Calu3 (cell line): Measurements from ENCODE around the gene ATAD3B. TPM values are rescaled to one million over a fixed set of nuclear protein-coding genes. Genes with fewer than 3 reads are reported as not detected.

Experiments
- BruUV-seq: library from RNA; stranded (reverse); fragments of 400-500 nt; replicated peaks from 2 replicates; lab custom pipeline; 2021; lab: Mats Ljungman, UMichigan
- CTCF ChIA-PET: fragments of 300-600 bp; sonication (Branson Sonifier 250); formaldehyde crosslinking; loops from one replicate; lab custom pipeline; 2022; ENCODE audit warnings: antibody characterized with exemption; lab: Charles Lee
- DNase-seq: peaks from one replicate; pipeline ENCODE4 v3.0.0; 2022
- H3K27ac Mint-ChIP-seq: one replicate; pipeline ENCODE4 v1.8.0; 2022; ENCODE audit warnings: mixed read lengths; ENCODE audit not compliant: unreplicated experiment
- H3K27me3 Mint-ChIP-seq: one replicate; pipeline ENCODE4 v1.8.0; 2022; ENCODE audit warnings: mixed read lengths; ENCODE audit not compliant: unreplicated experiment
- H3K36me3 Mint-ChIP-seq: one replicate; pipeline ENCODE4 v1.8.0; 2022; ENCODE audit warnings: mild to moderate bottlenecking, moderate library complexity, mixed read lengths; ENCODE audit not compliant: insufficient read depth, unreplicated experiment
- H3K4me1 Mint-ChIP-seq: one replicate; pipeline ENCODE4 v1.8.0; 2022; ENCODE audit warnings: mild to moderate bottlenecking, low read depth, mixed read lengths; ENCODE audit not compliant: unreplicated experiment
- H3K4me3 Mint-ChIP-seq: one replicate; pipeline ENCODE4 v1.8.0; 2022; ENCODE audit warnings: mild to moderate bottlenecking, low read depth, moderate library complexity, mixed read lengths; ENCODE audit not compliant: unreplicated experiment
- H3K9me3 Mint-ChIP-seq: one replicate; pipeline ENCODE4 v1.8.0; 2022; ENCODE audit warnings: low read depth, mixed read lengths; ENCODE audit not compliant: unreplicated experiment
- intact Hi-C: fragments of 100-400 bp; cut with micrococcal nuclease; formaldehyde crosslinking; loops from one replicate; pipeline ENCODE4 v1.10.0; 2022; ENCODE audit not compliant: unreplicated experiment
- total RNA-seq: library from RNA; stranded (reverse); gene quantifications from 2 replicates; pipeline ENCODE4 v1.2.3, GENCODE V29; 2022
- TF ChIP-seq, protein P1 (sequence below): fragments of 200-600 bp; IDR thresholded peaks from one replicate; pipeline ENCODE4 v1.8.0; 2022; ENCODE audit warnings: antibody characterized with exemption; ENCODE audit not compliant: unreplicated experiment

Gene ATAD3B
- total RNA-seq, 1 experiment from 2014 or later: 46.3 TPM

DNA sequence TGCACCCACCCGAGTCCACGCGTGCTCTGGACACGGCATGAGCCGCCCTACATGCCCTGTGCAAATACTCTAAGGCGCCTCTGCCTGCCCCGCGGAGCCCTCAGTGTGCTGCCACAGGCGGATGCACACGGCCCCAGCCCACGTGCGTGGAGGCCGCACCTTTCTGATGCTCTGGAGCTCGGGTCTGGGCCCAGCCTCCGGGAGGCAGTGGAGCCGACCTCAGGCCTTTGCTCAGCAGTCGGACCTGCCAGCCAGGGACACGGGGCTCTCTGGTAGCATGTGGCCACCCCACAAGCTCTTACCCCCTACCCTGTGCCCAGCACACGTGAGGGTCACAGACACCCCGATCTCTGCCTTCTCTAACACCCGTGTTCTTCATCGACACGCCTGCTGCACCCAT is 66.8 kb downstream of the ATAD3B start:
- no peaks in the 10 kb centered on the region for H3K9me3 Mint-ChIP-seq
- CTCF ChIA-PET: no interaction called here
- BruUV-seq: no TSS peak
- H3K27ac Mint-ChIP-seq: no peak overlapping the region
- H3K4me3 Mint-ChIP-seq: no peak overlapping the region
- no peaks in the 10 kb centered on the region for H3K27me3 Mint-ChIP-seq
- DNase-seq: no peak
- intact Hi-C loops: no loop called here
- TF ChIP-seq, protein P1, sequence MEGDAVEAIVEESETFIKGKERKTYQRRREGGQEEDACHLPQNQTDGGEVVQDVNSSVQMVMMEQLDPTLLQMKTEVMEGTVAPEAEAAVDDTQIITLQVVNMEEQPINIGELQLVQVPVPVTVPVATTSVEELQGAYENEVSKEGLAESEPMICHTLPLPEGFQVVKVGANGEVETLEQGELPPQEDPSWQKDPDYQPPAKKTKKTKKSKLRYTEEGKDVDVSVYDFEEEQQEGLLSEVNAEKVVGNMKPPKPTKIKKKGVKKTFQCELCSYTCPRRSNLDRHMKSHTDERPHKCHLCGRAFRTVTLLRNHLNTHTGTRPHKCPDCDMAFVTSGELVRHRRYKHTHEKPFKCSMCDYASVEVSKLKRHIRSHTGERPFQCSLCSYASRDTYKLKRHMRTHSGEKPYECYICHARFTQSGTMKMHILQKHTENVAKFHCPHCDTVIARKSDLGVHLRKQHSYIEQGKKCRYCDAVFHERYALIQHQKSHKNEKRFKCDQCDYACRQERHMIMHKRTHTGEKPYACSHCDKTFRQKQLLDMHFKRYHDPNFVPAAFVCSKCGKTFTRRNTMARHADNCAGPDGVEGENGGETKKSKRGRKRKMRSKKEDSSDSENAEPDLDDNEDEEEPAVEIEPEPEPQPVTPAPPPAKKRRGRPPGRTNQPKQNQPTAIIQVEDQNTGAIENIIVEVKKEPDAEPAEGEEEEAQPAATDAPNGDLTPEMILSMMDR: no peak
- peaks cover 27% of the 10 kb centered on the region for H3K36me3 Mint-ChIP-seq
- H3K4me1 Mint-ChIP-seq: no peaks in the 10 kb centered on the region

DNA sequence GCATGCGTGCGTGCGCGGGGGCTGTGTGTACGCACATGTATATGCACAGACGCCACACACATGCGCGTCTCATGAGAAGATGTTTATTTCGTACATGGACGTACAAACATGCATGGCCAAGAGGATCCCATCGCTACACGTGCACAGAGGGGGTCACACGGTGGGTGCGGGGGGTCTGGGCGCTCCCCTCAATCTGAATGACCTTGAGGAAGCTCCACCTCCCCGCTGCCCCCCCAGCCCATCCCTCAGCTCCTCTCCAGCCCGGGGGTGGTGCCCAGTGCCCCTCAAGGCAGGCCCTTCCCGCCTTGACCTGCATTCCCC is 67.4 kb downstream of the ATAD3B start:
- H3K4me3 Mint-ChIP-seq: no peak overlapping the region
- no peaks in the 10 kb centered on the region for H3K27me3 Mint-ChIP-seq
- BruUV-seq: no TSS peak
- intact Hi-C loops: no loop called here
- H3K36me3 Mint-ChIP-seq: peaks cover 27% of the 10 kb centered on the region
- TF ChIP-seq, protein P1: no peak
- H3K4me1 Mint-ChIP-seq: no peaks in the 10 kb centered on the region
- no peaks in the 10 kb centered on the region for H3K9me3 Mint-ChIP-seq
- DNase-seq: no peak
- H3K27ac Mint-ChIP-seq: no peak overlapping the region
- CTCF ChIA-PET: no interaction called here

DNA sequence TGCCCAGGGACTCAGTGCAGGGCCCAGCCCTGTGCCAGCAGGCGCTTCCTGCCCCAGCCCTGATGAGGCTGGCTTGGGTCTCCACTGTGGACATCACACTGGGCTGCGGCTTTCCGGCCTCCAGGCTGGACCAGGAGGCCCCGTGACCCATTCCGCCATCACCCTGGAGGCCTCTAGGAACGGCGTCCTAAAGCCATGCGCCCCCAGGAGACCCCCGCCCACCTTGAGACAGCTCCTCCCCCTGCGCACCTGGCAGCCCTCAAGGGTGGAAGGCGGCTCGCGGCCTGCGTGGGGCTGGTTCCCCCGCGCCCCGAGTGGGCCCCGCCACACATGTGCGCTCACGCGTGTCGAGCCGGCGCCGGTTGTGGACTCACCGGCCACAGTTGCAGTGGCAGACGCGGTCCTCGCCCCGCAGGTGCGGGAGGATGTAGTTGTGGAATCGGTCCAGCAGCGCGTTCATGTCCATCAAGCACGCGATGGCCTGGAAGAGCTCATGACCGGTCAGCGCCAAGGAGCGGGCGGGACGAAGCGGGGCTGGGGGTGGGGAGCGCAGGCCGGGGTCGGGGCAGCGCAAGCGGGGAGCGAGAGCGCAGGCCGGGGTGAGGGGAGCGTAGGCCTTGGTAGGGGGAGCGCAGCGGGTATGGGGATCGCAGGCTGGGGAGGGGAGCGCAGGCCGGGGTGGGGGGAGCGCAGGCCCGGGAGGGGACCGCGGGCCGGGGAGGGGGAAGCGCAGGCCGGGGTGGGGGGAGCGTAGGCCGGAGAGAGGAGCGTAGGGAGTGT is 67.9 kb downstream of the ATAD3B start:
- no peaks in the 10 kb centered on the region for H3K9me3 Mint-ChIP-seq
- intact Hi-C loops: no loop called here
- TF ChIP-seq, protein P1: no peak
- no peaks in the 10 kb centered on the region for H3K4me1 Mint-ChIP-seq
- no peak overlapping the region for H3K4me3 Mint-ChIP-seq
- H3K36me3 Mint-ChIP-seq: peaks cover 28% of the 10 kb centered on the region
- no peaks in the 10 kb centered on the region for H3K27me3 Mint-ChIP-seq
- no peak for DNase-seq
- no peak overlapping the region for H3K27ac Mint-ChIP-seq
- BruUV-seq: no TSS peak
- CTCF ChIA-PET: no interaction called here

DNA sequence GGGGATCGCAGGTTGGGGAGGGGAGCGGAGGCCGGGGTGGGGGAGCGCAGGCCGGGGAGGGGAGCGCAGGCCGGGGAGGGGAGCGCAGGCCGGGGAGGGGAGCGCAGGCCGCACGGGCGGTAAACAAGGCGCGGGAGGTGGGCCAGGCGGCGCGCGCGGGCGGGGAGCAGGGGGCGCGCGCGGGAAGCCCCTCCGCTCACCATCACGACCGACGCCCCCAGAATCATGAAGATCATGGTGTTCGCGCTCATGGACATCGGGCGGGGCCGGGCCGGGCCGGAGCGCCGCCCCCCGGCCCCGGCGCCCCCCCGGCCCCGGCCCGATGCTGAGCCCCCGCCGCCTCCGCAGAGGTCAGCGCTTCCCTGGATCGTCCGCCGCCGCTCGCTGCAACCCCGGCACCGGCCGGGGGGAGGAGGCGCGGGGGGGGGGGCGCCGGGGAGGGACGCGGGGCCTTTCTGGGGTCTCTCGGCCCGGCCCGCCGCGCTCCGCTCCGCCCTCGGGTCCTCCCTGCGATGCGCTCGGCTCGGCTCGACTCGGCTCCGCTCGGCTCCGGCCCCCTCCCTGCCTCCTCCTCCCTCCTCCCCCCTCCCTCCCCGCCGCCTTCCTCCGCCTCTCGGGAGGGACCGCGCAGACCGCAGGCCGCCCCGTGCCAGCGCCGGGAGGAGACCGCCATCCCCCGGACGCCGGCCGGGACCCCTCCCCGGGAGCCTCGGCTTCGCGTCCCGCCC is 68.7 kb downstream of the ATAD3B start, which contains the start of gene TMEM240:
TSS of gene TMEM240 (minus strand) at position 535 of the 728 bp plus-strand sequence. CDS start at position 257, 278 bp downstream.
- no peaks in the 10 kb centered on the region for H3K27me3 Mint-ChIP-seq
- intact Hi-C loops: no loop called here
- TF ChIP-seq, protein P1: no peak
- H3K36me3 Mint-ChIP-seq: peaks cover 35% of the 10 kb centered on the region
- BruUV-seq: no TSS peak
- H3K4me1 Mint-ChIP-seq: no peaks in the 10 kb centered on the region
- H3K27ac Mint-ChIP-seq: no peak within 1 kb of the TSS
- DNase-seq: no peak
- H3K4me3 Mint-ChIP-seq: no peak within 1 kb of the TSS
- no peaks in the 10 kb centered on the region for H3K9me3 Mint-ChIP-seq
- CTCF ChIA-PET: no interaction called here
